Measurements from ENCODE around the gene PTPRG. TPM values are rescaled to one million over a fixed set of nuclear protein-coding genes. Genes with fewer than 3 reads are reported as not detected.

PTPRG gene
- polyA plus RNA-seq, 3 donors, result not detected

- no peak overlapping the region for H2AFZ ChIP-seq (ENCODE audit: insufficient read depth, low read depth, low read length, poor library complexity, severe bottlenecking)
- peaks cover 0 to 7% (median 0%) of the 10 kb centered on the region in 7 donors for H3K9me3 Mint-ChIP-seq
- no CpG with 5 or more reads among the region's 2 CpGs for WGBS (ENCODE audit: insufficient coverage)
These were observed 40.3 kb upstream of the PTPRG start for GRCh38 chr3:61520966-61521628.

DNA sequence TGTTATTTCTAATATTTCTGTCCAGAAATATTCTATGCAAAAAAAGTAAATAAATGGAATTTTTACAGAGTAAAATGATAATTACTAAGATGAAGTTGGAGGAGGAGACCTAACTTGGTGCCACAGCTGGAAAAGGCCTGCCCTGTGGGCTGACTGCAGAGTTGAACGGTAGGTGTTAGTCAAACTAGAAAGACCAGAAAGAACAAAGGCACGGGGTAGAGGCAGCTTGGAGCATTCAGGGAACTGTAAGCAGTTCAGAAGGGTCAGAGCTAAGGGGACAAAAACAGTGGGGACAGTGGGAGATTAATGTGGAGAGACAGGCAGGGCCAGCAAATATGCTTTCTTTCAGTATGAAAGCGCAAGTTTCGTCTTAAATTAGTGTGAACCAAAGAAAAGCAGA, 39.3 kb upstream of the PTPRG start:
- Histone ChIP-seq H3K27me3 (ENCODE audit: control insufficient read depth in 2 of 2, insufficient read depth in 2 of 2, low read length in 2 of 2) (no peaks in the 10 kb centered on the region), H3K79me2 (ENCODE audit: insufficient read depth, low read length) (no peaks in the 10 kb centered on the region), H2AFZ (ENCODE audit: insufficient read depth, low read depth, low read length, poor library complexity, severe bottlenecking) (no peak overlapping the region), H4K20me1 (ENCODE audit: insufficient read depth, low read length) (no peaks in the 10 kb centered on the region), H3K4me1 (ENCODE audit: control insufficient read depth in 1 of 2, insufficient read depth in 2 of 2, low read length in 2 of 2) (no peaks in the 10 kb centered on the region), H3K36me3 (replicated peaks in 1 of 2; ENCODE audit: control insufficient read depth in 1 of 2, insufficient read depth in 2 of 2, low read length in 2 of 2) (no peaks in the 10 kb centered on the region), H3K4me2 (replicated peaks; ENCODE audit: extremely low read depth, low read length, poor library complexity, severe bottlenecking) (no peak overlapping the region), H3K4me3 (replicated peaks in 1 of 3; ENCODE audit: low read depth in 2 of 3, low read length in 3 of 3) (no peak overlapping the region), H3K27ac (ENCODE audit: low read depth in 1 of 2, low read length in 2 of 2) (no peak overlapping the region), H3K9ac (ENCODE audit: insufficient read depth, low read length, poor library complexity, severe bottlenecking) (no peak overlapping the region), H3K9me3 (replicated peaks in 1 of 2; ENCODE audit: control insufficient read depth in 1 of 2, insufficient read depth in 1 of 2, low read length in 2 of 2) (no peaks in the 10 kb centered on the region)
- Mint-ChIP-seq H3K36me3 (no peaks in the 10 kb centered on the region), H3K4me3 (no peak overlapping the region), H3K4me1 (no peaks in the 10 kb centered on the region), H3K27ac (no peak overlapping the region), H3K9me3 (peaks cover 0 to 7% (median 0%) of the 10 kb centered on the region in 7 donors), H3K27me3 (ENCODE audit: low read depth in 3 of 3) (peaks cover 0 to 2% (median 0%) of the 10 kb centered on the region in 3 donors)
- WGBS (ENCODE audit: insufficient coverage), result 83% methylated on average over 2 of the region's 4 CpGs
- TF ChIP-seq CTCF (IDR thresholded peaks at IDR 0.05), result no peak
- intact Hi-C loops (cut with micrococcal nuclease), result no loop called here
- DNase-seq, result no peak

More at GRCh38 chr3:61520966-61521628, 40.3 kb upstream of the PTPRG start:
- Histone ChIP-seq H3K4me2 (replicated peaks; ENCODE audit: extremely low read depth, low read length, poor library complexity, severe bottlenecking) (no peak overlapping the region), H4K20me1 (ENCODE audit: insufficient read depth, low read length) (no peaks in the 10 kb centered on the region), H3K9me3 (replicated peaks in 1 of 2; ENCODE audit: control insufficient read depth in 1 of 2, insufficient read depth in 1 of 2, low read length in 2 of 2) (no peaks in the 10 kb centered on the region), H3K9ac (ENCODE audit: insufficient read depth, low read length, poor library complexity, severe bottlenecking) (no peak overlapping the region), H3K4me1 (ENCODE audit: control insufficient read depth in 1 of 2, insufficient read depth in 2 of 2, low read length in 2 of 2) (no peaks in the 10 kb centered on the region), H3K27ac (ENCODE audit: low read depth in 1 of 2, low read length in 2 of 2) (no peak overlapping the region), H3K79me2 (ENCODE audit: insufficient read depth, low read length) (no peaks in the 10 kb centered on the region), H3K36me3 (replicated peaks in 1 of 2; ENCODE audit: control insufficient read depth in 1 of 2, insufficient read depth in 2 of 2, low read length in 2 of 2) (no peaks in the 10 kb centered on the region), H3K27me3 (ENCODE audit: control insufficient read depth in 2 of 2, insufficient read depth in 2 of 2, low read length in 2 of 2) (no peaks in the 10 kb centered on the region), H3K4me3 (replicated peaks in 1 of 3; ENCODE audit: low read depth in 2 of 3, low read length in 3 of 3) (no peak overlapping the region)
- Mint-ChIP-seq H3K4me1 (no peaks in the 10 kb centered on the region), H3K36me3 (no peaks in the 10 kb centered on the region), H3K4me3 (no peak overlapping the region), H3K27ac (no peak overlapping the region), H3K27me3 (ENCODE audit: low read depth in 3 of 3) (peaks cover 0 to 2% (median 0%) of the 10 kb centered on the region in 3 donors)
- DNase-seq, result no peak
- intact Hi-C loops (cut with micrococcal nuclease), result no loop called here
- no peak for TF ChIP-seq CTCF (IDR thresholded peaks at IDR 0.05)
